Osteocyte (in vitro differentiated cells): ENCODE data around the gene CLIC3. TPM values are rescaled to one million over a fixed set of nuclear protein-coding genes. Genes with fewer than 3 reads are reported as not detected.

Source experiments
- DNase-seq: peaks from one replicate; pipeline ENCODE4 v3.0.0; 2021; ENCODE audit warnings: mixed read lengths; ENCODE audit not compliant: unreplicated experiment; ENCODE audit errors: extremely low spot score
- H3K27ac Mint-ChIP-seq: one replicate; pipeline ENCODE4 v1.8.0; 2021; ENCODE audit warnings: mild to moderate bottlenecking, mixed read lengths; ENCODE audit not compliant: unreplicated experiment
- H3K27me3 Mint-ChIP-seq: one replicate; pipeline ENCODE4 v1.8.0; 2021; ENCODE audit warnings: mixed read lengths; ENCODE audit not compliant: unreplicated experiment
- H3K36me3 Mint-ChIP-seq: one replicate; pipeline ENCODE4 v1.8.0; 2021; ENCODE audit warnings: mixed read lengths; ENCODE audit not compliant: unreplicated experiment
- H3K4me1 Mint-ChIP-seq: one replicate; pipeline ENCODE4 v1.8.0; 2021; ENCODE audit warnings: mixed read lengths; ENCODE audit not compliant: unreplicated experiment
- H3K4me3 Mint-ChIP-seq: one replicate; pipeline ENCODE4 v1.8.0; 2021; ENCODE audit warnings: mild to moderate bottlenecking, moderate library complexity, mixed read lengths; ENCODE audit not compliant: unreplicated experiment
- H3K9me3 Mint-ChIP-seq: one replicate; pipeline ENCODE4 v1.8.0; 2021; ENCODE audit warnings: mixed read lengths; ENCODE audit not compliant: unreplicated experiment
- CTCF ChIP-seq: fragments of 200-600 bp; sonication (generic); IDR thresholded peaks from 2 replicates; pipeline ENCODE4 v1.5.0; 2021; ENCODE audit warnings: antibody characterized with exemption, mild to moderate bottlenecking, moderate library complexity
- total RNA-seq: library from RNA; stranded (reverse); gene quantifications from 2 replicates; pipeline ENCODE4 v1.2.1, GENCODE V29; 2021

Gene CLIC3
- total RNA-seq, 1 donor from 2014 or later = not detected

GRCh38 chr9:136945333-136946227, 50.8 kb downstream of the CLIC3 start:
- TF ChIP-seq CTCF = no peak
- Mint-ChIP-seq H3K4me1 (peaks cover 11% of the 10 kb centered on the region), H3K27me3 (no peaks in the 10 kb centered on the region), H3K27ac (no peak overlapping the region), H3K9me3 (no peaks in the 10 kb centered on the region), H3K36me3 (peaks cover 7% of the 10 kb centered on the region), H3K4me3 (no peak overlapping the region)
- no peak for DNase-seq

Other genes with a start within 250 kb of the CLIC3 start
- not detected in 2 replicates for gene LCN6, start 248.0 kb downstream of the CLIC3 start, total RNA-seq
- gene LCN8, start 238.3 kb downstream of the CLIC3 start, total RNA-seq = not detected in 2 replicates
- gene LCN15, start 232.1 kb downstream of the CLIC3 start, total RNA-seq = not detected in 2 replicates
- gene TMEM141, start 205.2 kb downstream of the CLIC3 start, total RNA-seq = 29.2 and 36.0 TPM in 2 replicates
- 0.89 and 0.94 TPM in 2 replicates for gene CCDC183, start 200.2 kb downstream of the CLIC3 start, total RNA-seq
- 82.2 and 84.7 TPM in 2 replicates for gene RABL6, start 188.6 kb downstream of the CLIC3 start, total RNA-seq
- 4.4 and 4.5 TPM in 2 replicates for gene AJM1, start 154.1 kb downstream of the CLIC3 start, total RNA-seq
- gene PHPT1, start 147.2 kb downstream of the CLIC3 start, total RNA-seq = 131 and 142 TPM in 2 replicates
- gene MAMDC4, start 144.2 kb downstream of the CLIC3 start, total RNA-seq = 7.4 and 9.4 TPM in 2 replicates
- 338 and 342 TPM in 2 replicates for gene EDF1, start 130.3 kb downstream of the CLIC3 start, total RNA-seq
- gene TRAF2, start 110.1 kb downstream of the CLIC3 start, total RNA-seq = 12.2 and 14.4 TPM in 2 replicates
- gene FBXW5, start 51.8 kb downstream of the CLIC3 start, total RNA-seq = 84.4 and 93.0 TPM in 2 replicates
- 1.3 and 1.7 TPM in 2 replicates for gene C8G, start 51.3 kb downstream of the CLIC3 start, total RNA-seq
- 0.57 and 1.4 TPM in 2 replicates for gene LCN12, start 44.3 kb downstream of the CLIC3 start, total RNA-seq
- gene PTGDS, start 19.1 kb downstream of the CLIC3 start, total RNA-seq = 123 and 129 TPM in 2 replicates
- gene LCNL1, start 13.6 kb downstream of the CLIC3 start, total RNA-seq = 3.0 and 3.4 TPM in 2 replicates
- gene PAXX, start 4.1 kb downstream of the CLIC3 start, total RNA-seq = 38.5 and 51.4 TPM in 2 replicates
- 47.6 and 55.1 TPM in 2 replicates for gene ABCA2, start 31.7 kb upstream of the CLIC3 start, total RNA-seq
- gene FUT7, start 35.5 kb upstream of the CLIC3 start, total RNA-seq = 0.13 TPM in 1 of 2 replicates, not detected in the other
- gene NPDC1, start 49.6 kb upstream of the CLIC3 start, total RNA-seq = 84.4 and 91.0 TPM in 2 replicates
- 0.46 TPM in 1 of 2 replicates, not detected in the other for gene ENTPD2, start 57.5 kb upstream of the CLIC3 start, total RNA-seq
- 3.1 and 3.4 TPM in 2 replicates for gene SAPCD2, start 74.0 kb upstream of the CLIC3 start, total RNA-seq
- gene UAP1L1, start 80.9 kb upstream of the CLIC3 start, total RNA-seq = 34.2 and 38.3 TPM in 2 replicates
- 109 and 120 TPM in 2 replicates for gene MAN1B1, start 90.4 kb upstream of the CLIC3 start, total RNA-seq
- 118 TPM in 2 replicates for gene DPP7, start 118.2 kb upstream of the CLIC3 start, total RNA-seq
- not detected in 2 replicates for gene GRIN1, start 142.6 kb upstream of the CLIC3 start, total RNA-seq
- gene LRRC26, start 173.5 kb upstream of the CLIC3 start, total RNA-seq = not detected in 2 replicates
- gene TMEM210, start 175.5 kb upstream of the CLIC3 start, total RNA-seq = not detected in 2 replicates
- gene ANAPC2, start 192.0 kb upstream of the CLIC3 start, total RNA-seq = 59.3 and 61.0 TPM in 2 replicates
- gene SSNA1, start 192.1 kb upstream of the CLIC3 start, total RNA-seq = 57.4 and 58.1 TPM in 2 replicates
- gene TPRN, start 204.2 kb upstream of the CLIC3 start, total RNA-seq = 19.8 and 21.7 TPM in 2 replicates
- 40.5 and 41.2 TPM in 2 replicates for gene TMEM203, start 209.1 kb upstream of the CLIC3 start, total RNA-seq
- 15.5 and 20.5 TPM in 2 replicates for gene NDOR1, start 209.1 kb upstream of the CLIC3 start, total RNA-seq
- gene RNF208, start 225.7 kb upstream of the CLIC3 start, total RNA-seq = 7.2 and 8.0 TPM in 2 replicates
- 1.5 and 1.7 TPM in 2 replicates for gene CYSRT1, start 228.6 kb upstream of the CLIC3 start, total RNA-seq
- not detected in 2 replicates for gene RNF224, start 230.9 kb upstream of the CLIC3 start, total RNA-seq
- gene SLC34A3, start 234.3 kb upstream of the CLIC3 start, total RNA-seq = not detected in 2 replicates
- gene TUBB4B, start 244.7 kb upstream of the CLIC3 start, total RNA-seq = 132 and 136 TPM in 2 replicates